WTC11 (cell line): Measurements from ENCODE around the gene SPRED2. TPM values are rescaled to one million over a fixed set of nuclear protein-coding genes. Genes with fewer than 3 reads are reported as not detected.

Experiments
- ATAC-seq: fragments of 200-7000 bp; cut with Tn5 transposase; 2 replicates; pipeline ENCODE4 v1.10.0; 2021; ENCODE audit warnings: mild to moderate bottlenecking, moderate library complexity
- CTCF ChIA-PET: fragments of 300-600 bp; sonication (Branson Sonifier 250); formaldehyde crosslinking; loops from one replicate; lab custom pipeline; 2021; ENCODE audit warnings: antibody characterized with exemption; lab: Charles Lee
- POLR2A ChIA-PET: fragments of 350-600 bp; sonication (Branson Sonifier 250); formaldehyde crosslinking; loops from one replicate; lab custom pipeline; 2021; ENCODE audit warnings: antibody characterized with exemption; lab: Charles Lee
- DNase-seq: peaks from one replicate; pipeline ENCODE4 v3.0.0; 2021; ENCODE audit warnings: low spot score
- H3K27ac Mint-ChIP-seq: 2 replicates; pipeline ENCODE4 v1.8.0; 2021; ENCODE audit warnings: mixed read lengths
- H3K27me3 Mint-ChIP-seq: 2 replicates; pipeline ENCODE4 v1.8.0; 2021; ENCODE audit warnings: low read depth, mild to moderate bottlenecking, moderate library complexity, mixed read lengths
- H3K36me3 Mint-ChIP-seq: 2 replicates; pipeline ENCODE4 v1.8.0; 2021; ENCODE audit warnings: mixed read lengths
- H3K4me1 Mint-ChIP-seq: 2 replicates; pipeline ENCODE4 v1.8.0; 2022; ENCODE audit warnings: mixed read lengths
- H3K4me3 Mint-ChIP-seq: 2 replicates; pipeline ENCODE4 v1.8.0; 2021; ENCODE audit warnings: mild to moderate bottlenecking, moderate library complexity, mixed read lengths
- H3K9me3 Mint-ChIP-seq: 2 replicates; pipeline ENCODE4 v1.8.0; 2021; ENCODE audit warnings: mixed read lengths
- CBFB ChIP-seq: sonication (generic); formaldehyde crosslinking; IDR thresholded peaks from 2 replicates; pipeline ENCODE4 v1.8.1; 2022; ENCODE audit warnings: mild to moderate bottlenecking, low read depth, missing genetic modification reagents
- ELF4 ChIP-seq: sonication (generic); formaldehyde crosslinking; IDR thresholded peaks from 2 replicates; pipeline ENCODE4 v1.8.1; 2022; ENCODE audit warnings: low read depth, mild to moderate bottlenecking, moderate library complexity, missing genetic modification reagents
- ESRRA ChIP-seq: sonication (generic); formaldehyde crosslinking; IDR thresholded peaks from 2 replicates; pipeline ENCODE4 v1.8.1; 2022; ENCODE audit warnings: mild to moderate bottlenecking, missing genetic modification reagents, borderline replicate concordance
- FOXP1 ChIP-seq: sonication (generic); formaldehyde crosslinking; IDR thresholded peaks from 2 replicates; pipeline ENCODE4 v1.8.0; 2022; ENCODE audit warnings: missing genetic modification reagents, mild to moderate bottlenecking, moderate library complexity, borderline replicate concordance
- MYBL2 ChIP-seq: sonication (generic); formaldehyde crosslinking; IDR thresholded peaks from 2 replicates; pipeline ENCODE4 v1.8.1; 2023; ENCODE audit warnings: mild to moderate bottlenecking, moderate library complexity, missing genetic modification reagents
- NR2C2 ChIP-seq: sonication (generic); formaldehyde crosslinking; IDR thresholded peaks from 2 replicates; pipeline ENCODE4 v1.8.0; 2022; ENCODE audit warnings: mild to moderate bottlenecking, missing genetic modification reagents
- NR3C1 ChIP-seq: sonication (generic); formaldehyde crosslinking; conservative IDR thresholded peaks from 2 replicates; pipeline ENCODE4 v1.8.1; 2023; ENCODE audit warnings: low read depth, mild to moderate bottlenecking, missing genetic modification reagents
- RELA ChIP-seq: sonication (generic); formaldehyde crosslinking; IDR thresholded peaks from 2 replicates; pipeline ENCODE4 v1.8.1; 2022; ENCODE audit warnings: missing genetic modification reagents, mild to moderate bottlenecking, borderline replicate concordance
- SP1 ChIP-seq: sonication (generic); formaldehyde crosslinking; conservative IDR thresholded peaks from 2 replicates; pipeline ENCODE4 v1.8.1; 2022; ENCODE audit warnings: missing genetic modification reagents
- TEAD4 ChIP-seq: sonication (generic); formaldehyde crosslinking; IDR thresholded peaks from 2 replicates; pipeline ENCODE4 v1.8.0; 2022; ENCODE audit warnings: mild to moderate bottlenecking, missing genetic modification reagents
- USF1 ChIP-seq: sonication (generic); formaldehyde crosslinking; IDR thresholded peaks from 2 replicates; pipeline ENCODE4 v1.8.0; 2022; ENCODE audit warnings: mild to moderate bottlenecking, missing genetic modification reagents
- USF2 ChIP-seq: sonication (generic); formaldehyde crosslinking; IDR thresholded peaks from 2 replicates; pipeline ENCODE4 v1.8.1; 2023; ENCODE audit warnings: mild to moderate bottlenecking, missing genetic modification reagents, moderate library complexity
- ZBTB21 ChIP-seq: sonication (generic); formaldehyde crosslinking; IDR thresholded peaks from 2 replicates; pipeline ENCODE4 v1.8.1; 2023; ENCODE audit warnings: mild to moderate bottlenecking, missing genetic modification reagents, borderline replicate concordance
- ZNF138 ChIP-seq: sonication (generic); formaldehyde crosslinking; conservative IDR thresholded peaks from 2 replicates; pipeline ENCODE4 v1.8.1; 2022; ENCODE audit warnings: mild to moderate bottlenecking, moderate library complexity, missing genetic modification reagents
- ZNF232 ChIP-seq: sonication (generic); formaldehyde crosslinking; IDR thresholded peaks from 2 replicates; pipeline ENCODE4 v1.8.0; 2022; ENCODE audit warnings: mild to moderate bottlenecking, missing genetic modification reagents
- ZNF423 ChIP-seq: fragments of 250-450 bp; sonication (Bioruptor Pico); IDR thresholded peaks from 2 replicates; pipeline ENCODE4 v2.1.2; 2022; ENCODE audit warnings: mild to moderate bottlenecking, moderate library complexity
- ZNF425 ChIP-seq: fragments of 250-450 bp; sonication (Bioruptor Pico); conservative IDR thresholded peaks from 2 replicates; pipeline ENCODE4 v1.9.0; 2021; ENCODE audit warnings: mild to moderate bottlenecking
- total RNA-seq: library from RNA; stranded (reverse); gene quantifications from 3 replicates; pipeline ENCODE4 v1.2.3, GENCODE V29; 2021
- TF ChIP-seq, protein P1 (sequence below): sonication (generic); formaldehyde crosslinking; IDR thresholded peaks from 2 replicates; pipeline ENCODE4 v1.8.1; 2022; ENCODE audit warnings: mild to moderate bottlenecking, moderate library complexity, missing genetic modification reagents
- TF ChIP-seq, protein P2 (sequence below): sonication (generic); formaldehyde crosslinking; IDR thresholded peaks from 2 replicates; pipeline ENCODE4 v1.8.0; 2022; ENCODE audit warnings: mild to moderate bottlenecking, missing genetic modification reagents
- TF ChIP-seq, protein P3 (sequence below): sonication (generic); formaldehyde crosslinking; IDR thresholded peaks from 2 replicates; pipeline ENCODE4 v1.8.0; 2023; ENCODE audit warnings: missing genetic modification reagents, mild to moderate bottlenecking, borderline replicate concordance
- TF ChIP-seq, protein P4 (sequence below): sonication (generic); formaldehyde crosslinking; IDR thresholded peaks from 2 replicates; pipeline ENCODE4 v1.8.1; 2023; ENCODE audit warnings: mild to moderate bottlenecking, moderate library complexity, missing genetic modification reagents
- TF ChIP-seq, protein P5 (sequence below): sonication (generic); formaldehyde crosslinking; IDR thresholded peaks from 2 replicates; pipeline ENCODE4 v1.8.0; 2022; ENCODE audit warnings: mild to moderate bottlenecking, missing genetic modification reagents

The SPRED2 gene
- total RNA-seq, 1 experiment from 2014 or later: 34.1 TPM

DNA sequence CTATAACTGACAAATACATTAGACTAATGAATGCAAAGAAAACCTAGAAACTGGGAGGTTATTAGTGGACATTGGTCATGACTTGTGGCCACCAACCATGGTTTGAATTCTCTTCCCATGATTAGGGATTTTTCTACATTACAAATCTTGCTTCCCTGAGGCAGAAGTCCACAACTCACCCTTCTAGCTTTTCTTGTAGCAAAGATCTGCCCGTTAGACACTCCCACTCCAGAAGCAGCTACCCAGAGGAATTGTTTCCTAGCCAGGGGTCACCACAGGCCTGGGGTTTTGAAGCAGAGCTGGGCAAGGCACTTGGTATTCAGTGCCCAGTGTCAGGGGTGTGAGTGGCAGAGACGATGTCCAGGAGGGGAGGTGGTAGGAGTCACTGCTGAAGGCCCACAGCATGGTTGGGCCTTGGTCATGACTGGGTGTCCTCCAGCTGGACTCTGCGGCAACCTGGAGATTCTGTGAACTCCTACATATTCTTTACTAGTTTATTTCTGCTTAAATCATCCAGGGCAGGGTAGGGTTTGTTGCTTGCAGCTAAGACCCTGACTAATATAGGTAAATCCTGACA is 149.8 kb downstream of the SPRED2 start (continued):
- TF ChIP-seq FOXP1 (CRISPR knock-in tag): no peak
- no peak for TF ChIP-seq MYBL2
- no peak for TF ChIP-seq ZNF232 (CRISPR knock-in tag)
- TF ChIP-seq ZNF423 (CRISPR knock-in tag): no peak
- TF ChIP-seq TEAD4: no peak
- no peak for TF ChIP-seq ZBTB21
- no peak for TF ChIP-seq SP1 (CRISPR knock-in tag)
- TF ChIP-seq ZNF138 (CRISPR knock-in tag): no peak
- TF ChIP-seq, protein P1, sequence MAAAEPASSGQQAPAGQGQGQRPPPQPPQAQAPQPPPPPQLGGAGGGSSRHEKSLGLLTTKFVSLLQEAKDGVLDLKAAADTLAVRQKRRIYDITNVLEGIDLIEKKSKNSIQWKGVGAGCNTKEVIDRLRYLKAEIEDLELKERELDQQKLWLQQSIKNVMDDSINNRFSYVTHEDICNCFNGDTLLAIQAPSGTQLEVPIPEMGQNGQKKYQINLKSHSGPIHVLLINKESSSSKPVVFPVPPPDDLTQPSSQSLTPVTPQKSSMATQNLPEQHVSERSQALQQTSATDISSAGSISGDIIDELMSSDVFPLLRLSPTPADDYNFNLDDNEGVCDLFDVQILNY (CRISPR knock-in tag): no peak
- TF ChIP-seq USF1: no peak
- TF ChIP-seq NR2C2 (CRISPR knock-in tag): no peak
- TF ChIP-seq ELF4 (CRISPR knock-in tag): no peak
- TF ChIP-seq, protein P2, sequence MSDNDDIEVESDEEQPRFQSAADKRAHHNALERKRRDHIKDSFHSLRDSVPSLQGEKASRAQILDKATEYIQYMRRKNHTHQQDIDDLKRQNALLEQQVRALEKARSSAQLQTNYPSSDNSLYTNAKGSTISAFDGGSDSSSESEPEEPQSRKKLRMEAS (CRISPR knock-in tag): no peak
- TF ChIP-seq ZNF425 (CRISPR knock-in tag): no peak

DNA sequence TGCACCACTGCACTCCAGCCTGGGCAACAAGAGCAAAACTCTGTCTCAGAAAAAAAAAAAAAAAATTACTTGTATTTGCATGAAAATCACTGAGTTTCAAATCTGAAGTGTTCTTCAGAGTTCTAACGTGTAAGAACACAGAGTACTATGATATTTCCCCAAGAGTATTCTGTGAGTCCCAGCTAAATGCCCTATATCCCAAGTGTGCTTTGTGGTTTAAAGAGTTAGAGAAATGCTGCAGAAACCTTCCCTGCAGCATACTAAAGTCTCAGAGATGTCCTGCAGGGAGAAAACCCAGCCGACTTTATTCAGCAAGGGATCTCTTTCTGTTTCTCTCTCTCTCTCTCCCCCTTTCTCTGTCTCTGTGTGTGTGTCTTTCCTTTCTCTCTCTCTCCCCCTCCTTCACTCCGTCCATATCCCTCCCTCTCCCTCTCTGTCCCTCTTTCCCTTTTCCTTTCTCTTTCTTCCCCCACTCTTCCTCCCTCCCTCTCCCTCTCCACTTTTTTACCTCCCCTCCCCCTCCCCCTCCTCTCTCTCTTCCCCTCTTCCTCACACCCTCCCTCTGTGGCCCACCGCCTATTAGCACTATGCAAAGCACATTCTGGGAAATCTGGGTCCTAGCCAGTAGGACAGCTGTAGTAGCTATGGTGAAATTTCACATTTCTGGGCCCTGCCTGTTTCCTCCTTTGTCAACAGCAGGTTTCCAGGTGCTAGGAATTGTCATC is 150.6 kb downstream of the SPRED2 start:
- no peak overlapping the region for H3K27ac Mint-ChIP-seq
- H3K4me1 Mint-ChIP-seq: peaks cover 8% of the 10 kb centered on the region
- no peaks in the 10 kb centered on the region for H3K9me3 Mint-ChIP-seq
- DNase-seq: no peak
- no peak overlapping the region for H3K4me3 Mint-ChIP-seq
- H3K27me3 Mint-ChIP-seq: peaks cover 99% of the 10 kb centered on the region
- ChIA-PET POLR2A (interaction anchor here (0.6 to 0.7 kb wide), 2 partner anchors 17 to 120 kb away, joined by 3 to 4 read pairs; no protein-coding TSS in a partner anchor), CTCF (interaction anchor here (1.1 kb wide), 1 partner anchor 95 kb away, joined by 3 read pairs; no protein-coding TSS in a partner anchor)
- peak; percentile 63; the same call in 1 of the 2 replicates for ATAC-seq
- H3K36me3 Mint-ChIP-seq: no peaks in the 10 kb centered on the region
- TF ChIP-seq ESRRA (CRISPR knock-in tag): no peak
- TF ChIP-seq NR3C1 (CRISPR knock-in tag): no peak
- TF ChIP-seq RELA: no peak
- no peak for TF ChIP-seq CBFB (CRISPR knock-in tag)
- TF ChIP-seq, protein P3, sequence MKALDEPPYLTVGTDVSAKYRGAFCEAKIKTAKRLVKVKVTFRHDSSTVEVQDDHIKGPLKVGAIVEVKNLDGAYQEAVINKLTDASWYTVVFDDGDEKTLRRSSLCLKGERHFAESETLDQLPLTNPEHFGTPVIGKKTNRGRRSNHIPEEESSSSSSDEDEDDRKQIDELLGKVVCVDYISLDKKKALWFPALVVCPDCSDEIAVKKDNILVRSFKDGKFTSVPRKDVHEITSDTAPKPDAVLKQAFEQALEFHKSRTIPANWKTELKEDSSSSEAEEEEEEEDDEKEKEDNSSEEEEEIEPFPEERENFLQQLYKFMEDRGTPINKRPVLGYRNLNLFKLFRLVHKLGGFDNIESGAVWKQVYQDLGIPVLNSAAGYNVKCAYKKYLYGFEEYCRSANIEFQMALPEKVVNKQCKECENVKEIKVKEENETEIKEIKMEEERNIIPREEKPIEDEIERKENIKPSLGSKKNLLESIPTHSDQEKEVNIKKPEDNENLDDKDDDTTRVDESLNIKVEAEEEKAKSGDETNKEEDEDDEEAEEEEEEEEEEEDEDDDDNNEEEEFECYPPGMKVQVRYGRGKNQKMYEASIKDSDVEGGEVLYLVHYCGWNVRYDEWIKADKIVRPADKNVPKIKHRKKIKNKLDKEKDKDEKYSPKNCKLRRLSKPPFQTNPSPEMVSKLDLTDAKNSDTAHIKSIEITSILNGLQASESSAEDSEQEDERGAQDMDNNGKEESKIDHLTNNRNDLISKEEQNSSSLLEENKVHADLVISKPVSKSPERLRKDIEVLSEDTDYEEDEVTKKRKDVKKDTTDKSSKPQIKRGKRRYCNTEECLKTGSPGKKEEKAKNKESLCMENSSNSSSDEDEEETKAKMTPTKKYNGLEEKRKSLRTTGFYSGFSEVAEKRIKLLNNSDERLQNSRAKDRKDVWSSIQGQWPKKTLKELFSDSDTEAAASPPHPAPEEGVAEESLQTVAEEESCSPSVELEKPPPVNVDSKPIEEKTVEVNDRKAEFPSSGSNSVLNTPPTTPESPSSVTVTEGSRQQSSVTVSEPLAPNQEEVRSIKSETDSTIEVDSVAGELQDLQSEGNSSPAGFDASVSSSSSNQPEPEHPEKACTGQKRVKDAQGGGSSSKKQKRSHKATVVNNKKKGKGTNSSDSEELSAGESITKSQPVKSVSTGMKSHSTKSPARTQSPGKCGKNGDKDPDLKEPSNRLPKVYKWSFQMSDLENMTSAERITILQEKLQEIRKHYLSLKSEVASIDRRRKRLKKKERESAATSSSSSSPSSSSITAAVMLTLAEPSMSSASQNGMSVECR: no peak
- TF ChIP-seq, protein P4, sequence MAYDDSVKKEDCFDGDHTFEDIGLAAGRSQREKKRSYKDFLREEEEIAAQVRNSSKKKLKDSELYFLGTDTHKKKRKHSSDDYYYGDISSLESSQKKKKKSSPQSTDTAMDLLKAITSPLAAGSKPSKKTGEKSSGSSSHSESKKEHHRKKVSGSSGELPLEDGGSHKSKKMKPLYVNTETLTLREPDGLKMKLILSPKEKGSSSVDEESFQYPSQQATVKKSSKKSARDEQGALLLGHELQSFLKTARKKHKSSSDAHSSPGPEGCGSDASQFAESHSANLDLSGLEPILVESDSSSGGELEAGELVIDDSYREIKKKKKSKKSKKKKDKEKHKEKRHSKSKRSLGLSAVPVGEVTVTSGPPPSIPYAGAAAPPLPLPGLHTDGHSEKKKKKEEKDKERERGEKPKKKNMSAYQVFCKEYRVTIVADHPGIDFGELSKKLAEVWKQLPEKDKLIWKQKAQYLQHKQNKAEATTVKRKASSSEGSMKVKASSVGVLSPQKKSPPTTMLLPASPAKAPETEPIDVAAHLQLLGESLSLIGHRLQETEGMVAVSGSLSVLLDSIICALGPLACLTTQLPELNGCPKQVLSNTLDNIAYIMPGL (CRISPR knock-in tag): no peak
- TF ChIP-seq USF2: no peak
- TF ChIP-seq, protein P5, sequence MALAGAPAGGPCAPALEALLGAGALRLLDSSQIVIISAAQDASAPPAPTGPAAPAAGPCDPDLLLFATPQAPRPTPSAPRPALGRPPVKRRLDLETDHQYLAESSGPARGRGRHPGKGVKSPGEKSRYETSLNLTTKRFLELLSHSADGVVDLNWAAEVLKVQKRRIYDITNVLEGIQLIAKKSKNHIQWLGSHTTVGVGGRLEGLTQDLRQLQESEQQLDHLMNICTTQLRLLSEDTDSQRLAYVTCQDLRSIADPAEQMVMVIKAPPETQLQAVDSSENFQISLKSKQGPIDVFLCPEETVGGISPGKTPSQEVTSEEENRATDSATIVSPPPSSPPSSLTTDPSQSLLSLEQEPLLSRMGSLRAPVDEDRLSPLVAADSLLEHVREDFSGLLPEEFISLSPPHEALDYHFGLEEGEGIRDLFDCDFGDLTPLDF (CRISPR knock-in tag): no peak
